ENCODE data around the gene STX19.
"Not testable (repeated sequence)": the region's sequence is repeated elsewhere in the genome, so short reads cannot be mapped to it uniquely, and the experiment has no call there.

STX19 gene

GRCh38 chr3:93973131-93974126 is 55.0 kb downstream of the STX19 start, which contains the start of gene PROS1 (continued):
- TF ChIP-seq ZNF596 (tag by site-specific recombination; IDR thresholded peaks at IDR 0.05) (no peak), ZNF514 (tag by site-specific recombination; IDR thresholded peaks at IDR 0.05) (no peak), PRDM1 (tag by site-specific recombination; IDR thresholded peaks at IDR 0.05) (no peak), ZNF157 (tag by site-specific recombination; IDR thresholded peaks at IDR 0.05) (no peak), ZNF211 (tag by site-specific recombination; IDR thresholded peaks at IDR 0.05; ENCODE audit: low read depth) (no peak)

GRCh38 chr3:93969997-93970396 is 58.4 kb downstream of the STX19 start:
- Histone ChIP-seq H3K4me3 (ENCODE audit: low read depth, low read length) (no peak overlapping the region), H3K27ac (ENCODE audit: extremely low read depth, low read depth, low read length) (no peak overlapping the region), H3K9me3 (ENCODE audit: control insufficient read depth, insufficient read depth, low read depth, low read length) (no peaks in the 10 kb centered on the region), H3K4me1 (ENCODE audit: control insufficient read depth, insufficient read depth, low read length) (no peaks in the 10 kb centered on the region), H3K36me3 (ENCODE audit: control insufficient read depth in 2 of 2, insufficient read depth in 1 of 2, low read length in 2 of 2) (no peaks in the 10 kb centered on the region)
- ChIA-PET CTCF (interaction anchor here (1.2 kb wide), 1 partner anchor 97 kb away, joined by 5 read pairs; no protein-coding TSS in a partner anchor), POLR2A (interaction anchor here (2.5 kb wide), 1 partner anchor 11 kb away, joined by 9 read pairs; the partner anchor contains the start of gene ARL13B)
- no peak for TF ChIP-seq ZNF501 (tag by site-specific recombination; IDR thresholded peaks at IDR 0.05)
- TF ChIP-seq YY2 (tag by site-specific recombination; IDR thresholded peaks at IDR 0.05), result no peak
- no peak for TF ChIP-seq ZNF791 (tag by site-specific recombination; IDR thresholded peaks at IDR 0.05)
- TF ChIP-seq PATZ1 (tag by site-specific recombination; IDR thresholded peaks at IDR 0.05), result no peak
- TF ChIP-seq INSM2 (tag by site-specific recombination; IDR thresholded peaks at IDR 0.05), result no peak
- no peak for TF ChIP-seq KLF10 (tag by site-specific recombination; IDR thresholded peaks at IDR 0.05)
- TF ChIP-seq ZNF23 (tag by site-specific recombination; IDR thresholded peaks at IDR 0.05; ENCODE audit: borderline replicate concordance), result no peak

GRCh38 chr3:93969443-93969842 is 59.0 kb downstream of the STX19 start:
- Histone ChIP-seq H3K27ac (ENCODE audit: extremely low read depth, low read depth, low read length) (no peak overlapping the region), H3K4me3 (ENCODE audit: low read depth, low read length) (no peak overlapping the region), H3K4me1 (ENCODE audit: control insufficient read depth, insufficient read depth, low read length) (no peaks in the 10 kb centered on the region), H3K9me3 (ENCODE audit: control insufficient read depth, insufficient read depth, low read depth, low read length) (no peaks in the 10 kb centered on the region), H3K36me3 (ENCODE audit: control insufficient read depth in 2 of 2, insufficient read depth in 1 of 2, low read length in 2 of 2) (no peaks in the 10 kb centered on the region)
- ChIA-PET CTCF (no interaction called here), POLR2A (interaction anchor here (1.3 kb wide), 1 partner anchor 10 kb away, joined by 9 read pairs; the partner anchor contains the start of gene ARL13B)
- no peak for TF ChIP-seq ZNF10 (tag by site-specific recombination; IDR thresholded peaks at IDR 0.05)
- peak; percentile 68 for TF ChIP-seq OSR2 (tag by site-specific recombination; IDR thresholded peaks at IDR 0.05)
- TF ChIP-seq ZNF404 (tag by site-specific recombination; IDR thresholded peaks at IDR 0.05), result no peak
- no peak for TF ChIP-seq ZNF23 (tag by site-specific recombination; IDR thresholded peaks at IDR 0.05; ENCODE audit: borderline replicate concordance)
- TF ChIP-seq ZNF248 (tag by site-specific recombination; IDR thresholded peaks at IDR 0.05), result no peak
- no peak for TF ChIP-seq ZFP69B (tag by site-specific recombination; IDR thresholded peaks at IDR 0.05)
- TF ChIP-seq ZSCAN23 (tag by site-specific recombination; IDR thresholded peaks at IDR 0.05), result no peak
- no peak for TF ChIP-seq ZSCAN16 (tag by site-specific recombination; IDR thresholded peaks at IDR 0.05)
- peak; percentile 20; the same call in 1 of the 2 replicates for TF ChIP-seq SP2 (tag by site-specific recombination; IDR thresholded peaks at IDR 0.05)
- no peak for TF ChIP-seq ZNF280D (tag by site-specific recombination; IDR thresholded peaks at IDR 0.05)
- TF ChIP-seq ZNF335 (tag by site-specific recombination; conservative IDR thresholded peaks at IDR 0.05), result peak; percentile 43; the same call in 1 of the 2 replicates
- TF ChIP-seq ZNF366 (tag by site-specific recombination; conservative IDR thresholded peaks at IDR 0.05), result peak; percentile 72
- no peak for TF ChIP-seq ZNF610 (tag by site-specific recombination; IDR thresholded peaks at IDR 0.05; ENCODE audit: borderline replicate concordance)

- POLR2A ChIA-PET; H3K9me3 ChIP-seq (ENCODE audit: control insufficient read depth, insufficient read depth, low read depth, low read length): not testable (repeated sequence)
- CTCF ChIA-PET, result interaction anchor here (0.6 kb wide), 1 partner anchor 19 kb away, joined by 3 read pairs; no protein-coding TSS in a partner anchor
Measured at GRCh38 chr3:93965106-93965505, 63.3 kb downstream of the STX19 start.

More at GRCh38 chr3:93965106-93965505, 63.3 kb downstream of the STX19 start:
- H3K4me3 ChIP-seq (ENCODE audit: low read depth, low read length); H3K36me3 ChIP-seq (ENCODE audit: control insufficient read depth in 2 of 2, insufficient read depth in 1 of 2, low read length in 2 of 2); H3K27ac ChIP-seq (ENCODE audit: extremely low read depth, low read depth, low read length); H3K4me1 ChIP-seq (ENCODE audit: control insufficient read depth, insufficient read depth, low read length): not testable (repeated sequence)
